ENCODE results near the gene TRIM2. TPM values are rescaled to one million over a fixed set of nuclear protein-coding genes. Genes with fewer than 3 reads are reported as not detected.

The TRIM2 gene
- total and polyA plus RNA-seq, 10 of the 15 experiments (the other 5 are each of a cell fraction or from before 2014, with no cell fraction given) = 0.06 to 0.19 (median 0.15) TPM; not detected in 3

GRCh38 chr4:153367092-153367491 is 162.8 kb downstream of the TRIM2 start:
- no peak overlapping the region for H3K4me2 ChIP-seq (ENCODE audit: control insufficient read depth, insufficient read depth)
- no peak overlapping the region for H2AFZ ChIP-seq (ENCODE audit: control insufficient read depth, low read depth, low read length)
- in situ Hi-C loops (cut with MboI) (no loop called here), intact Hi-C loops (cut with micrococcal nuclease; ENCODE audit: unreplicated experiment) (no loop called here)
- no peaks in the 10 kb centered on the region for H3K4me1 ChIP-seq (ENCODE audit: control insufficient read depth, insufficient read depth, low read length)
- BruUV-seq (replicated peaks) = no TSS peak
- ChIA-PET POLR2A (no interaction called here), SMC1A (ENCODE audit: uncharacterized antibody, unreplicated experiment) (no interaction called here), RAD21 (ENCODE audit: unreplicated experiment) (no interaction called here), CTCF (no interaction called here)
- no peak overlapping the region for H3K4me3 ChIP-seq
- 23% methylated on average over 1 of the region's 1 CpG for WGBS (ENCODE audit: insufficient coverage, insufficient replicate concordance, low lambda C conversion rate, missing lambda C conversion rate)
- H3K79me2 ChIP-seq (ENCODE audit: control insufficient read depth, insufficient read depth, low read length) = no peaks in the 10 kb centered on the region
- H4K20me1 ChIP-seq (ENCODE audit: control insufficient read depth, insufficient read depth) = no peaks in the 10 kb centered on the region
- no peaks in the 10 kb centered on the region; the same call in 2 of the 3 replicates for H3K9me3 ChIP-seq (replicated peaks; ENCODE audit: control insufficient read depth, insufficient read depth, low read length)
- ATAC-seq (no peak), FAIRE-seq (no peak), DNase-seq (ENCODE audit: low read depth, low spot score) (no peak)
- peaks cover 2 to 3% of the 10 kb centered on the region in 2 experiments; a peak in 1 of 4 replicates for H3K36me3 ChIP-seq (ENCODE audit: control insufficient read depth in 2 of 2, insufficient read depth in 2 of 2, low read length in 1 of 2)
- no peak overlapping the region for H3K27ac ChIP-seq (ENCODE audit: control insufficient read depth, insufficient read depth)
- TF ChIP-seq RUNX3 (IDR thresholded peaks at IDR 0.05; ENCODE audit: low read length) (peak; percentile 21; the same call in 1 of the 2 replicates), EGR1 (IDR thresholded peaks at IDR 0.05; ENCODE audit: borderline replicate concordance in 1 of 2, low read depth in 2 of 2, low read length in 2 of 2) (no peak)
- H3K9ac ChIP-seq (ENCODE audit: control insufficient read depth, insufficient read depth, low read length) = no peak overlapping the region
- H3K27me3 ChIP-seq (replicated peaks in 1 of 2; ENCODE audit: control insufficient read depth in 2 of 2, insufficient read depth in 2 of 2, low read length in 1 of 2) = no peaks in the 10 kb centered on the region

- ChIA-PET RAD21 (ENCODE audit: unreplicated experiment) (no interaction called here), POLR2A (interaction anchor here (1.0 kb wide), 1 partner anchor 20 kb away, joined by 3 read pairs; no protein-coding TSS in a partner anchor), SMC1A (ENCODE audit: uncharacterized antibody, unreplicated experiment) (no interaction called here), CTCF (no interaction called here)
- ATAC-seq (no peak), FAIRE-seq (no peak), DNase-seq (ENCODE audit: low read depth, low spot score) (no peak)
- in situ Hi-C loops (cut with MboI) (no loop called here), intact Hi-C loops (cut with micrococcal nuclease; ENCODE audit: unreplicated experiment) (no loop called here)
- Histone ChIP-seq H3K4me1 (ENCODE audit: control insufficient read depth, insufficient read depth, low read length) (no peaks in the 10 kb centered on the region), H3K27ac (ENCODE audit: control insufficient read depth, insufficient read depth) (no peak overlapping the region), H3K79me2 (ENCODE audit: control insufficient read depth, insufficient read depth, low read length) (no peaks in the 10 kb centered on the region), H3K36me3 (ENCODE audit: control insufficient read depth in 2 of 2, insufficient read depth in 2 of 2, low read length in 1 of 2) (peaks cover 0 to 3% of the 10 kb centered on the region in 2 experiments; a peak in 1 of 4 replicates), H3K9me3 (replicated peaks; ENCODE audit: control insufficient read depth, insufficient read depth, low read length) (peaks cover 3% of the 10 kb centered on the region; the same call in 2 of the 3 replicates), H2AFZ (ENCODE audit: control insufficient read depth, low read depth, low read length) (no peak overlapping the region), H3K4me3 (no peak overlapping the region), H3K4me2 (ENCODE audit: control insufficient read depth, insufficient read depth) (no peak overlapping the region), H4K20me1 (ENCODE audit: control insufficient read depth, insufficient read depth) (no peaks in the 10 kb centered on the region), H3K9ac (ENCODE audit: control insufficient read depth, insufficient read depth, low read length) (no peak overlapping the region), H3K27me3 (replicated peaks in 1 of 2; ENCODE audit: control insufficient read depth in 2 of 2, insufficient read depth in 2 of 2, low read length in 1 of 2) (no peaks in the 10 kb centered on the region)
- no TSS peak for BruUV-seq (replicated peaks)
- TF ChIP-seq NFYB (IDR thresholded peaks at IDR 0.05; ENCODE audit: insufficient read depth, low read depth, low read length) (no peak), BRCA1 (IDR thresholded peaks at IDR 0.05; ENCODE audit: low read depth, low read length) (no peak), CEBPB (IDR thresholded peaks at IDR 0.05; ENCODE audit: borderline replicate concordance in 1 of 2, low read depth in 2 of 2, low read length in 2 of 2) (no peak)
- WGBS (ENCODE audit: insufficient coverage, insufficient replicate concordance, low lambda C conversion rate, missing lambda C conversion rate) = 100% methylated on average over 1 of the region's 1 CpG
Observed at GRCh38 chr4:153369021-153369420, 164.8 kb downstream of the TRIM2 start.
